HepG2 (cell line): Measurements from ENCODE around the gene C1RL. TPM values are rescaled to one million over a fixed set of nuclear protein-coding genes. Genes with fewer than 3 reads are reported as not detected.

Source experiments
- CHD4 ChIP-seq: fragments of 200-600 bp; sonication (generic); IDR thresholded peaks from 2 replicates; pipeline ENCODE4 v1.7.0; 2017; ENCODE audit warnings: mild to moderate bottlenecking, low read length, borderline replicate concordance
- FOXO1 ChIP-seq: sonication (generic); formaldehyde crosslinking; IDR thresholded peaks from 2 replicates; pipeline ENCODE4 v1.4.0; 2020; ENCODE audit warnings: missing genetic modification reagents
- KAT8 ChIP-seq: IDR thresholded peaks from 2 replicates; pipeline ENCODE4 v1.6.1; 2016; ENCODE audit warnings: missing genetic modification reagents, missing compliant biosample characterization
- MYNN ChIP-seq: sonication (generic); formaldehyde crosslinking; IDR thresholded peaks from 2 replicates; pipeline ENCODE4 v1.4.0; 2020; ENCODE audit warnings: mild to moderate bottlenecking, low read depth, missing genetic modification reagents
- NFIB ChIP-seq: sonication (generic); formaldehyde crosslinking; IDR thresholded peaks from 2 replicates; pipeline ENCODE4 v1.9.0; 2021; ENCODE audit warnings: missing genetic modification reagents, mild to moderate bottlenecking, borderline replicate concordance
- NRL ChIP-seq: sonication (generic); formaldehyde crosslinking; IDR thresholded peaks from 2 replicates; pipeline ENCODE4 v1.5.0; 2020; ENCODE audit warnings: missing genetic modification reagents, mild to moderate bottlenecking, moderate library complexity, borderline replicate concordance
- PRMT3 ChIP-seq: sonication (generic); formaldehyde crosslinking; IDR thresholded peaks from 2 replicates; pipeline ENCODE4 v1.8.1; 2022; ENCODE audit warnings: low read depth, mild to moderate bottlenecking, moderate library complexity, missing genetic modification reagents, borderline replicate concordance
- RARA ChIP-seq: IDR thresholded peaks from 2 replicates; pipeline ENCODE4 v1.6.1; 2016; ENCODE audit warnings: missing genetic modification reagents, missing compliant biosample characterization
- RBM22 ChIP-seq: fragments of 200-400 bp; formaldehyde crosslinking; optimal IDR thresholded peaks from 2 replicates; pipeline ENCODE3; 2017; ENCODE audit warnings: mild to moderate bottlenecking, low read length, moderate library complexity
- SIX4 ChIP-seq: sonication (generic); formaldehyde crosslinking; IDR thresholded peaks from 2 replicates; pipeline ENCODE4 v1.4.0; 2020; ENCODE audit warnings: missing genetic modification reagents
- TMF1 ChIP-seq: sonication (generic); formaldehyde crosslinking; IDR thresholded peaks from 2 replicates; pipeline ENCODE4 v1.8.1; 2022; ENCODE audit warnings: low read depth, missing genetic modification reagents
- ZFX ChIP-seq: sonication (generic); formaldehyde crosslinking; IDR thresholded peaks from 2 replicates; pipeline ENCODE4 v1.4.0; 2020; ENCODE audit warnings: mild to moderate bottlenecking, low read depth, missing genetic modification reagents, moderate library complexity
- ZNF598 ChIP-seq: sonication (generic); formaldehyde crosslinking; IDR thresholded peaks from 2 replicates; pipeline ENCODE4 v1.5.1; 2020; ENCODE audit warnings: mild to moderate bottlenecking, missing genetic modification reagents, borderline replicate concordance
- polyA plus RNA-seq, 8 experiments: library from polyadenylated mRNA; depleted of rRNA in 3 of 8; stranded (reverse) in 7 of 8; unstranded in 1 of 8; fragments of >200 nt; fragmentation: Illumina TruSeq in 4 of 8; extraction: Trizol in 4 of 8; gene quantifications; 2 replicates each; pipeline versions ENCODE4 v1.2.1 to v1.2.3, GENCODE V29; 2011 to 2016; ENCODE audit warnings: low read depth in 4 of 8, missing spikeins in 1 of 8, mixed read lengths in 1 of 8; ENCODE audit not compliant: insufficient read depth in 1 of 8
- total RNA-seq, 5 experiments: library from RNA; depleted of rRNA; stranded (reverse); fragments of >200 nt; fragmentation: Illumina TruSeq; extraction: Trizol; gene quantifications; 2 replicates each; pipeline ENCODE4 v1.2.3, GENCODE V29; 2016; ENCODE audit warnings: low read depth in 1 of 5
- TF ChIP-seq, protein P1 (sequence below): sonication (generic); formaldehyde crosslinking; IDR thresholded peaks from 2 replicates; pipeline ENCODE4 v1.4.0; 2020; ENCODE audit warnings: missing genetic modification reagents
- TF ChIP-seq, protein P2 (sequence below): sonication (generic); formaldehyde crosslinking; conservative IDR thresholded peaks from 2 replicates; pipeline ENCODE4 v1.5.0; 2020; ENCODE audit warnings: missing genetic modification reagents
- TF ChIP-seq, protein P3 (sequence below): sonication (generic); formaldehyde crosslinking; IDR thresholded peaks from 2 replicates; pipeline ENCODE4 v1.4.0; 2020; ENCODE audit warnings: missing genetic modification reagents, borderline replicate concordance
- TF ChIP-seq, protein P4 (sequence below): sonication (generic); formaldehyde crosslinking; IDR thresholded peaks from 2 replicates; pipeline ENCODE4 v1.4.0; 2020; ENCODE audit warnings: missing genetic modification reagents

C1RL gene
- total and polyA plus RNA-seq, 2 of the 13 experiments (the other 11 are each of a cell fraction or from before 2014, with no cell fraction given), result 28.9 to 53.1 TPM

DNA sequence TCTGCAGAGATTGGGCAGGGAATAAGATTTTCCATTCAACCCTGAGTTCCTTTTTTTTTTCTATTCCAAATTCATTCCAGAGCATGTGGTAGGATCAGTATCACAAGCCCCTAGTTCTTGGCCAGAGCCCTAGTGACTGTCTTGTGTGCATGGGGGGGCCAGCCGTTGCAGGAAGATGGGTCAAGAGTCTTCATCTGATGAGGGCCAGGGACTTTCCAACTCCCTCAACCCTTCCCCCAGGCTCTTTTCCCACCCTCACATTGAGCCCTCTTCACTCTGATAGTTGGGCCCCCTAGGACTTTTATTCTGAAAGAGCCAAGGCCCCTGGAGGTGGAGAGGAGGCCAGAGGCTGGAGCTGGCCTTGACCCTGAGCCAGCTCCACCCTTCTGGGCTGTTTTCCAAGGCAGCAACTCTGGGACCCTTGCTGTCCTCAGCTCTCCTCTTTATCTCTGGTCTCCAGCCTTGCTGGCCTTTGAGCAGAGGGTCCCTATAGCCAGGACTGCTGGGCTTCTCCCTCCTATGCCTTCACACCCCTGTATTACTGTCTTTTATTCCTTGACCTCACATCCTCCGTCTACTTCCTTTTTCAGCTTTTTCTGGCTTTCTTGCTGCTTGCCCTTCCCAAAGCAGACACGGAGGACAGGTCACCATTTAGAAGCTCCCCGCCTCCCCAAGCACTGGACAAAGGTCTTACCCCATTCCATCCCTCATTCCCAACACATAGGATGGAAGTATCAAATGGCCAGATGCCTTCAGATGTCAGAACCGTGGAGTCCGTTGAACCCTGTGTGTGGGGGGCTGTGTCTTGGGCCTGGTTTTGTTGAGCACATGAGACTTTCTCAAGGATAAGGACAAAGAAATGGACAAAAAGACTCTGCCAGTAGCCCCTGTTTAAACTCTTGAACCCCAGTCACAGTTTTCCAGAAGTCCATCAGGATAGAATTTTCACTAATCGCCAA, 14.1 kb upstream of the C1RL start (continued):
- TF ChIP-seq, protein P1, sequence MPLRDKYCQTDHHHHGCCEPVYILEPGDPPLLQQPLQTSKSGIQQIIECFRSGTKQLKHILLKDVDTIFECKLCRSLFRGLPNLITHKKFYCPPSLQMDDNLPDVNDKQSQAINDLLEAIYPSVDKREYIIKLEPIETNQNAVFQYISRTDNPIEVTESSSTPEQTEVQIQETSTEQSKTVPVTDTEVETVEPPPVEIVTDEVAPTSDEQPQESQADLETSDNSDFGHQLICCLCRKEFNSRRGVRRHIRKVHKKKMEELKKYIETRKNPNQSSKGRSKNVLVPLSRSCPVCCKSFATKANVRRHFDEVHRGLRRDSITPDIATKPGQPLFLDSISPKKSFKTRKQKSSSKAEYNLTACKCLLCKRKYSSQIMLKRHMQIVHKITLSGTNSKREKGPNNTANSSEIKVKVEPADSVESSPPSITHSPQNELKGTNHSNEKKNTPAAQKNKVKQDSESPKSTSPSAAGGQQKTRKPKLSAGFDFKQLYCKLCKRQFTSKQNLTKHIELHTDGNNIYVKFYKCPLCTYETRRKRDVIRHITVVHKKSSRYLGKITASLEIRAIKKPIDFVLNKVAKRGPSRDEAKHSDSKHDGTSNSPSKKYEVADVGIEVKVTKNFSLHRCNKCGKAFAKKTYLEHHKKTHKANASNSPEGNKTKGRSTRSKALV (CRISPR knock-in tag), result no peak
- no peak for TF ChIP-seq TMF1 (CRISPR knock-in tag)
- TF ChIP-seq RARA (CRISPR knock-in tag), result peak; percentile 84
- TF ChIP-seq ZNF598 (CRISPR knock-in tag), result no peak
- no peak for TF ChIP-seq RBM22
- no peak for TF ChIP-seq PRMT3 (CRISPR knock-in tag)
- peak; percentile 34; the same call in 1 of the 2 replicates for TF ChIP-seq ZFX
- peak; percentile 44; the same call in 1 of the 2 replicates for TF ChIP-seq KAT8 (CRISPR knock-in tag)
- TF ChIP-seq NFIB (CRISPR knock-in tag), result no peak
- TF ChIP-seq, protein P2, sequence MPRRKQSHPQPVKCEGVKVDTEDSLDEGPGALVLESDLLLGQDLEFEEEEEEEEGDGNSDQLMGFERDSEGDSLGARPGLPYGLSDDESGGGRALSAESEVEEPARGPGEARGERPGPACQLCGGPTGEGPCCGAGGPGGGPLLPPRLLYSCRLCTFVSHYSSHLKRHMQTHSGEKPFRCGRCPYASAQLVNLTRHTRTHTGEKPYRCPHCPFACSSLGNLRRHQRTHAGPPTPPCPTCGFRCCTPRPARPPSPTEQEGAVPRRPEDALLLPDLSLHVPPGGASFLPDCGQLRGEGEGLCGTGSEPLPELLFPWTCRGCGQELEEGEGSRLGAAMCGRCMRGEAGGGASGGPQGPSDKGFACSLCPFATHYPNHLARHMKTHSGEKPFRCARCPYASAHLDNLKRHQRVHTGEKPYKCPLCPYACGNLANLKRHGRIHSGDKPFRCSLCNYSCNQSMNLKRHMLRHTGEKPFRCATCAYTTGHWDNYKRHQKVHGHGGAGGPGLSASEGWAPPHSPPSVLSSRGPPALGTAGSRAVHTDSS (CRISPR knock-in tag), result no peak
- no peak for TF ChIP-seq SIX4
- TF ChIP-seq, protein P3, sequence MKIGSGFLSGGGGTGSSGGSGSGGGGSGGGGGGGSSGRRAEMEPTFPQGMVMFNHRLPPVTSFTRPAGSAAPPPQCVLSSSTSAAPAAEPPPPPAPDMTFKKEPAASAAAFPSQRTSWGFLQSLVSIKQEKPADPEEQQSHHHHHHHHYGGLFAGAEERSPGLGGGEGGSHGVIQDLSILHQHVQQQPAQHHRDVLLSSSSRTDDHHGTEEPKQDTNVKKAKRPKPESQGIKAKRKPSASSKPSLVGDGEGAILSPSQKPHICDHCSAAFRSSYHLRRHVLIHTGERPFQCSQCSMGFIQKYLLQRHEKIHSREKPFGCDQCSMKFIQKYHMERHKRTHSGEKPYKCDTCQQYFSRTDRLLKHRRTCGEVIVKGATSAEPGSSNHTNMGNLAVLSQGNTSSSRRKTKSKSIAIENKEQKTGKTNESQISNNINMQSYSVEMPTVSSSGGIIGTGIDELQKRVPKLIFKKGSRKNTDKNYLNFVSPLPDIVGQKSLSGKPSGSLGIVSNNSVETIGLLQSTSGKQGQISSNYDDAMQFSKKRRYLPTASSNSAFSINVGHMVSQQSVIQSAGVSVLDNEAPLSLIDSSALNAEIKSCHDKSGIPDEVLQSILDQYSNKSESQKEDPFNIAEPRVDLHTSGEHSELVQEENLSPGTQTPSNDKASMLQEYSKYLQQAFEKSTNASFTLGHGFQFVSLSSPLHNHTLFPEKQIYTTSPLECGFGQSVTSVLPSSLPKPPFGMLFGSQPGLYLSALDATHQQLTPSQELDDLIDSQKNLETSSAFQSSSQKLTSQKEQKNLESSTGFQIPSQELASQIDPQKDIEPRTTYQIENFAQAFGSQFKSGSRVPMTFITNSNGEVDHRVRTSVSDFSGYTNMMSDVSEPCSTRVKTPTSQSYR, result no peak; the same call in 1 of the 2 replicates
- 0 out of 2 replicates have a peak, but pooled peaks have one; percentile 27 for TF ChIP-seq FOXO1 (CRISPR knock-in tag)
- peak; percentile 80; the same call in 1 of the 2 replicates for TF ChIP-seq CHD4
- TF ChIP-seq MYNN, result peak; percentile 100
- peak; percentile 31; the same call in 1 of the 2 replicates for TF ChIP-seq NRL
- TF ChIP-seq, protein P4, sequence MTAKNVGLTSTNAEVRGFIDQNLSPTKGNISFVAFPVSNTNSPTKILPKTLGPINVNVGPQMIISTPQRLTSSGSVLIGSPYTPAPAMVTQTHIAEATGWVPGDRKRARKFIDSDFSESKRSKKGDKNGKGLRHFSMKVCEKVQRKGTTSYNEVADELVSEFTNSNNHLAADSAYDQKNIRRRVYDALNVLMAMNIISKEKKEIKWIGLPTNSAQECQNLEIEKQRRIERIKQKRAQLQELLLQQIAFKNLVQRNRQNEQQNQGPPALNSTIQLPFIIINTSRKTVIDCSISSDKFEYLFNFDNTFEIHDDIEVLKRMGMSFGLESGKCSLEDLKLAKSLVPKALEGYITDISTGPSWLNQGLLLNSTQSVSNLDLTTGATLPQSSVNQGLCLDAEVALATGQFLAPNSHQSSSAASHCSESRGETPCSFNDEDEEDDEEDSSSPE (CRISPR knock-in tag), result peak; percentile 20; the same call in 1 of the 2 replicates
